H1 (cell line): ENCODE results near the gene TFR2. TPM values are rescaled to one million over a fixed set of nuclear protein-coding genes. Genes with fewer than 3 reads are reported as not detected.

Experiments
- CHD1 ChIP-seq: IDR thresholded peaks from 2 replicates; pipeline ENCODE4 v1.6.1; 2012; ENCODE audit warnings: low read depth, low read length, improper control_type of control experiment
- CHD2 ChIP-seq: IDR thresholded peaks from 2 replicates; pipeline ENCODE4 v1.6.1; 2012; ENCODE audit warnings: low read length, improper control_type of control experiment
- JUN ChIP-seq: IDR thresholded peaks from 2 replicates; pipeline ENCODE4 v1.6.1; 2011; ENCODE audit warnings: low read depth, mild to moderate bottlenecking, improper control_type of control experiment, low read length
- KDM1A ChIP-seq: fragments of 200-600, 300-600 bp; sonication (generic); IDR thresholded peaks from 2 replicates; pipeline ENCODE4 v1.7.1; 2016; ENCODE audit warnings: mild to moderate bottlenecking, low read length, borderline replicate concordance
- RAD21 ChIP-seq, 2 experiments: IDR thresholded peaks in 1 of 2; conservative IDR thresholded peaks in 1 of 2; 2 replicates each; pipeline ENCODE4 v1.6.1; 2011; ENCODE audit warnings: low read depth in 2 of 2, low read length in 2 of 2, improper control_type of control experiment in 1 of 2, inconsistent platforms in 1 of 2, mild to moderate bottlenecking in 1 of 2, moderate library complexity in 1 of 2
- RFX5 ChIP-seq: IDR thresholded peaks from 2 replicates; pipeline ENCODE4 v1.6.1; 2011; ENCODE audit warnings: low read depth, low read length, improper control_type of control experiment, borderline replicate concordance
- SIRT6 ChIP-seq: IDR thresholded peaks from one replicate; pipeline ENCODE4 v1.7.1; 2012; ENCODE audit warnings: low read length, inconsistent platforms
- polyA plus RNA-seq, 7 experiments: library from polyadenylated mRNA; depleted of rRNA in 3 of 7; stranded (reverse) in 5 of 7; unstranded in 2 of 7; fragments of >200 nt in 5 of 7; fragments of 200-250 nt in 2 of 7; gene quantifications; 1 replicate in 5 of 7; 2 replicates in 1 of 7; 4 replicates in 1 of 7; pipeline versions ENCODE4 v1.2.1 to v1.2.3, GENCODE V29; 2011 to 2013; ENCODE audit warnings: missing spikeins in 2 of 7, mixed read lengths in 2 of 7
- total RNA-seq: library from RNA; stranded (reverse); fragmentation: NEBNext Ultra II Directional; extraction: Animal tissue kit (Norgen Biotek cat#: 25700); gene quantifications from 2 replicates; pipeline ENCODE4 v1.2.1, GENCODE V29; 2021
- TF ChIP-seq, protein P1 (sequence below): IDR thresholded peaks from 2 replicates; pipeline ENCODE4 v1.6.1; 2012; ENCODE audit warnings: low read length, inconsistent platforms

The TFR2 gene
- total and polyA plus RNA-seq, 2 of the 8 experiments (the other 6 are each of a cell fraction or from before 2014, with no cell fraction given) = 4.6 to 5.7 TPM

DNA sequence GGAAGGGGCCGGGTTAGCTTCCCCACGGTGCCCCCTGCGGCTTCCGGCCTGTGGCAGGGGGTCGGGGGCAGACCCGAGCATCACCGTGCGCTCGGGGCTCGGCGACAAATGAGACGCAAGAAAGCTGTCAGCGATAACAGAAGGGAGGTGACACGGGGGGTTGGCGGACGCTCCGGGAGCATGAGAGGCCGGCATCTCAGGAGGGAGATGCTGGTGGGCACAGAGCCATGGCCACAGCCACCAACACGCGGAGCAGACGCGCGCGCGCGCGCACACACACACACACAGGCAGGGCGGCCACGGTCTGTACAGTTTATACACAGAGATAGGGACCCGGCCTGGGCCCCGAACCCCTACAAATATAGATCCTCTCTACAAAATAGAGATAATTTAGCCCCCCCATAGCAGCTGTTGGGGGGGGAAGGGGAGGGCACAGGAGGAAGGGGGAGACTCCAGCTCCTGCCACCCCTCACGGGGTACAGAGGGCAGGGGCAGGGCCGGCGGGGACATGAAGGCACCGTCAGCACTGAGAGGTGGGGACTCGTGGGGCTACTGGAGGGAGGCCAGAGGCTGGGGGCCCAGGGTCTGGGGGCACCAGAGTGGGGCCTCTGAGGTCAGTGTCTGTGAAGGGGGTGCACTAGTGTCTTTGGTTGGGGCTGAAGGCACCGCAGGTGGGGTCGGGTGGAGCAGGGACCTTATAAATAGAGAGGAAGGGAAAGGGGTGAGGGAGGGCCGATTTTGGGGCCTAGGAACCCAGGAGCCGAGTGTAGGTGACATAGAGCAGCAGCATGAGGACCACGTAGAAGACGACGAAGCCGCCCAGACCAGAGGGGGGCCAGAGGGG lies 66.8 kb downstream of the TFR2 start (continued):
- no peak for TF ChIP-seq JUN
- no peak for TF ChIP-seq CHD1
- TF ChIP-seq, protein P1, sequence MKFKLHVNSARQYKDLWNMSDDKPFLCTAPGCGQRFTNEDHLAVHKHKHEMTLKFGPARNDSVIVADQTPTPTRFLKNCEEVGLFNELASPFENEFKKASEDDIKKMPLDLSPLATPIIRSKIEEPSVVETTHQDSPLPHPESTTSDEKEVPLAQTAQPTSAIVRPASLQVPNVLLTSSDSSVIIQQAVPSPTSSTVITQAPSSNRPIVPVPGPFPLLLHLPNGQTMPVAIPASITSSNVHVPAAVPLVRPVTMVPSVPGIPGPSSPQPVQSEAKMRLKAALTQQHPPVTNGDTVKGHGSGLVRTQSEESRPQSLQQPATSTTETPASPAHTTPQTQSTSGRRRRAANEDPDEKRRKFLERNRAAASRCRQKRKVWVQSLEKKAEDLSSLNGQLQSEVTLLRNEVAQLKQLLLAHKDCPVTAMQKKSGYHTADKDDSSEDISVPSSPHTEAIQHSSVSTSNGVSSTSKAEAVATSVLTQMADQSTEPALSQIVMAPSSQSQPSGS = no peak
- TF ChIP-seq CHD2 = no peak
- TF ChIP-seq RFX5 = no peak
- TF ChIP-seq RAD21 (IDR thresholded peaks at IDR 0.05 in 1 of 2, conservative IDR thresholded peaks at IDR 0.05 in 1 of 2; ENCODE audit: low read depth in 2 of 2, low read length in 2 of 2) = no peak
- TF ChIP-seq KDM1A = no peak
- TF ChIP-seq SIRT6 = no peak
